Urothelium cell line (cell line): ENCODE data around the gene DUS3L.
"Not testable (repeated sequence)": the region's sequence is repeated elsewhere in the genome, so short reads cannot be mapped to it uniquely, and the experiment has no call there.

Experiments
- DNase-seq: peaks from one replicate; pipeline ENCODE4 v3.0.0; 2011; ENCODE audit warnings: low spot score, mixed read lengths
- FAIRE-seq: peaks from 2 replicates; lab custom pipeline; 2011; peaks lifted over from hg19 to GRCh38; lab: Jason Lieb, UNC

DUS3L gene

GRCh38 chr19:5775668-5776309, 15.2 kb downstream of the DUS3L start:
- FAIRE-seq = no peak

GRCh38 chr19:5774921-5775320, 16.0 kb downstream of the DUS3L start:
- DNase-seq (no peak), FAIRE-seq (no peak)

More at GRCh38 chr19:5775668-5776309, 15.2 kb downstream of the DUS3L start:
- no peak for DNase-seq

GRCh38 chr19:5773276-5773675, 17.7 kb downstream of the DUS3L start:
- FAIRE-seq = no peak
- no peak for DNase-seq

- no peak for FAIRE-seq
- DNase-seq = no peak
Measured at GRCh38 chr19:5772416-5772815, 18.5 kb downstream of the DUS3L start.

GRCh38 chr19:5767949-5768348, 23.0 kb downstream of the DUS3L start:
- DNase-seq (no peak), FAIRE-seq (no peak)

- no peak for FAIRE-seq
- no peak for DNase-seq
Measured at GRCh38 chr19:5765220-5765619, 25.7 kb downstream of the DUS3L start.

- DNase-seq = no peak
- FAIRE-seq = peak; percentile 30
Measured at GRCh38 chr19:5762608-5763217, 28.2 kb downstream of the DUS3L start.

- DNase-seq = no peak
- no peak for FAIRE-seq
Measured at GRCh38 chr19:5753743-5754142, 37.2 kb downstream of the DUS3L start.

GRCh38 chr19:5751709-5752108, 39.3 kb downstream of the DUS3L start:
- no peak for FAIRE-seq

GRCh38 chr19:5749505-5749904, 41.5 kb downstream of the DUS3L start:
- no peak for FAIRE-seq
- no peak for DNase-seq

More at GRCh38 chr19:5751709-5752108, 39.3 kb downstream of the DUS3L start:
- no peak for DNase-seq

GRCh38 chr19:5748920-5749319, 42.0 kb downstream of the DUS3L start:
- FAIRE-seq, DNase-seq: not testable (repeated sequence)

GRCh38 chr19:5744999-5745398, 46.0 kb downstream of the DUS3L start:
- FAIRE-seq, DNase-seq: not testable (repeated sequence)

- DNase-seq = no peak
- FAIRE-seq = no peak
Measured at GRCh38 chr19:5743630-5744029, 47.3 kb downstream of the DUS3L start.

- no peak for DNase-seq
- FAIRE-seq = peak; percentile 91
Measured at GRCh38 chr19:5742051-5742450, 48.9 kb downstream of the DUS3L start.

GRCh38 chr19:5738423-5738822, 52.5 kb downstream of the DUS3L start:
- FAIRE-seq (no peak), DNase-seq (no peak)
